ENCODE measurements around the gene MPI. TPM values are rescaled to one million over a fixed set of nuclear protein-coding genes. Genes with fewer than 3 reads are reported as not detected.

MPI gene
- total and polyA plus RNA-seq, 2 experiments from 2014 or later, result 18.0 to 74.2 TPM

DNA sequence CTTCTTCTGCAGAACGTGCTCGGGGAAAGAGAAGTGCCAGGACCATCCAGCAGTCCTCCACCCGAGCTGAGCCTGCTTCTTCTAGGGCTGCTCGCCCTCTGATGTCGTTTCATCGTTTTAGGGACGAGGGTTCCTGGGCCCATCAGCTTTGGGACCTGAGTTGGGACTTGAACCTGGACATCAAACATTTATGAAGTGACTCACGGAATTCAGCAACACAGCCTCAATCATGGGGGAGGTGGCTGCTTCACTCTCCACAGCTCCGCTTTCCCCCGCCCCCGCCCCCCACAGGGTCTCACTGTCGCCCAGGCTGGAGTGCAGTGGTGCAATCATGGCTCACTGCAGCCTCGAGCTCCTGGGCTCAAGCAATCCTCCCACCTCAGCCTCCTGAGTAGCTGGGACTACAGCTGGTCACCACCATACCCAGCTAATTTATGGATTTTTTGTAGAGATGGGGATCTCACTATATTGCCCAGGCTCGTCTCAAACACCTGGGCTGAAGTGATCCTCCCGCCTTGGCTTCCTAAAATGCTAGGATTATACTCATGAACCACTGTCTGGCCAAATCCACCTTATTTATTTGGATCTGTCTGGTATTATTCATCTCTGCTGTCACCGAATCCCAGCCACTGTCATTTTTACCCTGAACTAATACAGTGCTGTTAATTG, 16.0 kb upstream of the MPI start:
- peak overlapping the region; percentile 83 for H3K4me3 ChIP-seq
- H3K9me3 Mint-ChIP-seq, result no peaks in the 10 kb centered on the region
- no peaks in the 10 kb centered on the region for H3K4me1 ChIP-seq (ENCODE audit: insufficient read depth)
- DNase-seq (ENCODE audit: low spot score) (peak; percentile 44), ATAC-seq (peak; percentile 4)
- peak overlapping the region; percentile 86 for H3K4me3 Mint-ChIP-seq
- peak overlapping the region; percentile 87; the same call in 1 of the 2 replicates for H3K27ac ChIP-seq (ENCODE audit: low read depth)
- H3K36me3 ChIP-seq (ENCODE audit: insufficient read depth), result no peaks in the 10 kb centered on the region
- H3F3A ChIP-seq (replicated peaks; ENCODE audit: low read depth), result 0 out of 2 replicates have a peak, but pooled peaks cover 8% of the 10 kb centered on the region
- H3K27me3 ChIP-seq (ENCODE audit: insufficient read depth), result no peaks in the 10 kb centered on the region
- H4K20me1 ChIP-seq (replicated peaks; ENCODE audit: insufficient read depth), result peaks cover 17% of the 10 kb centered on the region
- peak overlapping the region; percentile 100 for H2AFZ ChIP-seq
- H3K4me2 ChIP-seq, result peak overlapping the region; percentile 96
- peaks cover 3% of the 10 kb centered on the region; the same call in 2 of the 3 replicates for H3K36me3 Mint-ChIP-seq (ENCODE audit: low read depth)
- H3K79me2 ChIP-seq (replicated peaks; ENCODE audit: insufficient read depth), result peaks cover 37% of the 10 kb centered on the region
- TF ChIP-seq NANOG (IDR thresholded peaks at IDR 0.05; ENCODE audit: borderline replicate concordance) (no peak), JUNB (IDR thresholded peaks at IDR 0.05; ENCODE audit: unreplicated experiment) (no peak), CREB1 (CRISPR knock-in tag; IDR thresholded peaks at IDR 0.05; ENCODE audit: low read depth) (no peak), ETS1 (IDR thresholded peaks at IDR 0.05) (no peak), EZH2phosphoT487 (IDR thresholded peaks at IDR 0.05; ENCODE audit: unreplicated experiment) (no peak), EZH2 (IDR thresholded peaks at IDR 0.05; ENCODE audit: low read depth, unreplicated experiment) (no peak), REST (IDR thresholded peaks at IDR 0.05; ENCODE audit: unreplicated experiment) (no peak), POLR2AphosphoS5 (IDR thresholded peaks at IDR 0.05; ENCODE audit: low read depth) (no peak), ZNF114 (CRISPR knock-in tag; IDR thresholded peaks at IDR 0.05) (no peak), STAT1 (IDR thresholded peaks at IDR 0.05; ENCODE audit: unreplicated experiment) (no peak), ZNF331 (CRISPR knock-in tag; IDR thresholded peaks at IDR 0.05; ENCODE audit: low read depth) (no peak)
- TF ChIP-seq, protein P1, sequence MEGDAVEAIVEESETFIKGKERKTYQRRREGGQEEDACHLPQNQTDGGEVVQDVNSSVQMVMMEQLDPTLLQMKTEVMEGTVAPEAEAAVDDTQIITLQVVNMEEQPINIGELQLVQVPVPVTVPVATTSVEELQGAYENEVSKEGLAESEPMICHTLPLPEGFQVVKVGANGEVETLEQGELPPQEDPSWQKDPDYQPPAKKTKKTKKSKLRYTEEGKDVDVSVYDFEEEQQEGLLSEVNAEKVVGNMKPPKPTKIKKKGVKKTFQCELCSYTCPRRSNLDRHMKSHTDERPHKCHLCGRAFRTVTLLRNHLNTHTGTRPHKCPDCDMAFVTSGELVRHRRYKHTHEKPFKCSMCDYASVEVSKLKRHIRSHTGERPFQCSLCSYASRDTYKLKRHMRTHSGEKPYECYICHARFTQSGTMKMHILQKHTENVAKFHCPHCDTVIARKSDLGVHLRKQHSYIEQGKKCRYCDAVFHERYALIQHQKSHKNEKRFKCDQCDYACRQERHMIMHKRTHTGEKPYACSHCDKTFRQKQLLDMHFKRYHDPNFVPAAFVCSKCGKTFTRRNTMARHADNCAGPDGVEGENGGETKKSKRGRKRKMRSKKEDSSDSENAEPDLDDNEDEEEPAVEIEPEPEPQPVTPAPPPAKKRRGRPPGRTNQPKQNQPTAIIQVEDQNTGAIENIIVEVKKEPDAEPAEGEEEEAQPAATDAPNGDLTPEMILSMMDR (conservative IDR thresholded peaks at IDR 0.05; ENCODE audit: low read depth in 2 of 2), result no peak
- TF ChIP-seq, protein P2, sequence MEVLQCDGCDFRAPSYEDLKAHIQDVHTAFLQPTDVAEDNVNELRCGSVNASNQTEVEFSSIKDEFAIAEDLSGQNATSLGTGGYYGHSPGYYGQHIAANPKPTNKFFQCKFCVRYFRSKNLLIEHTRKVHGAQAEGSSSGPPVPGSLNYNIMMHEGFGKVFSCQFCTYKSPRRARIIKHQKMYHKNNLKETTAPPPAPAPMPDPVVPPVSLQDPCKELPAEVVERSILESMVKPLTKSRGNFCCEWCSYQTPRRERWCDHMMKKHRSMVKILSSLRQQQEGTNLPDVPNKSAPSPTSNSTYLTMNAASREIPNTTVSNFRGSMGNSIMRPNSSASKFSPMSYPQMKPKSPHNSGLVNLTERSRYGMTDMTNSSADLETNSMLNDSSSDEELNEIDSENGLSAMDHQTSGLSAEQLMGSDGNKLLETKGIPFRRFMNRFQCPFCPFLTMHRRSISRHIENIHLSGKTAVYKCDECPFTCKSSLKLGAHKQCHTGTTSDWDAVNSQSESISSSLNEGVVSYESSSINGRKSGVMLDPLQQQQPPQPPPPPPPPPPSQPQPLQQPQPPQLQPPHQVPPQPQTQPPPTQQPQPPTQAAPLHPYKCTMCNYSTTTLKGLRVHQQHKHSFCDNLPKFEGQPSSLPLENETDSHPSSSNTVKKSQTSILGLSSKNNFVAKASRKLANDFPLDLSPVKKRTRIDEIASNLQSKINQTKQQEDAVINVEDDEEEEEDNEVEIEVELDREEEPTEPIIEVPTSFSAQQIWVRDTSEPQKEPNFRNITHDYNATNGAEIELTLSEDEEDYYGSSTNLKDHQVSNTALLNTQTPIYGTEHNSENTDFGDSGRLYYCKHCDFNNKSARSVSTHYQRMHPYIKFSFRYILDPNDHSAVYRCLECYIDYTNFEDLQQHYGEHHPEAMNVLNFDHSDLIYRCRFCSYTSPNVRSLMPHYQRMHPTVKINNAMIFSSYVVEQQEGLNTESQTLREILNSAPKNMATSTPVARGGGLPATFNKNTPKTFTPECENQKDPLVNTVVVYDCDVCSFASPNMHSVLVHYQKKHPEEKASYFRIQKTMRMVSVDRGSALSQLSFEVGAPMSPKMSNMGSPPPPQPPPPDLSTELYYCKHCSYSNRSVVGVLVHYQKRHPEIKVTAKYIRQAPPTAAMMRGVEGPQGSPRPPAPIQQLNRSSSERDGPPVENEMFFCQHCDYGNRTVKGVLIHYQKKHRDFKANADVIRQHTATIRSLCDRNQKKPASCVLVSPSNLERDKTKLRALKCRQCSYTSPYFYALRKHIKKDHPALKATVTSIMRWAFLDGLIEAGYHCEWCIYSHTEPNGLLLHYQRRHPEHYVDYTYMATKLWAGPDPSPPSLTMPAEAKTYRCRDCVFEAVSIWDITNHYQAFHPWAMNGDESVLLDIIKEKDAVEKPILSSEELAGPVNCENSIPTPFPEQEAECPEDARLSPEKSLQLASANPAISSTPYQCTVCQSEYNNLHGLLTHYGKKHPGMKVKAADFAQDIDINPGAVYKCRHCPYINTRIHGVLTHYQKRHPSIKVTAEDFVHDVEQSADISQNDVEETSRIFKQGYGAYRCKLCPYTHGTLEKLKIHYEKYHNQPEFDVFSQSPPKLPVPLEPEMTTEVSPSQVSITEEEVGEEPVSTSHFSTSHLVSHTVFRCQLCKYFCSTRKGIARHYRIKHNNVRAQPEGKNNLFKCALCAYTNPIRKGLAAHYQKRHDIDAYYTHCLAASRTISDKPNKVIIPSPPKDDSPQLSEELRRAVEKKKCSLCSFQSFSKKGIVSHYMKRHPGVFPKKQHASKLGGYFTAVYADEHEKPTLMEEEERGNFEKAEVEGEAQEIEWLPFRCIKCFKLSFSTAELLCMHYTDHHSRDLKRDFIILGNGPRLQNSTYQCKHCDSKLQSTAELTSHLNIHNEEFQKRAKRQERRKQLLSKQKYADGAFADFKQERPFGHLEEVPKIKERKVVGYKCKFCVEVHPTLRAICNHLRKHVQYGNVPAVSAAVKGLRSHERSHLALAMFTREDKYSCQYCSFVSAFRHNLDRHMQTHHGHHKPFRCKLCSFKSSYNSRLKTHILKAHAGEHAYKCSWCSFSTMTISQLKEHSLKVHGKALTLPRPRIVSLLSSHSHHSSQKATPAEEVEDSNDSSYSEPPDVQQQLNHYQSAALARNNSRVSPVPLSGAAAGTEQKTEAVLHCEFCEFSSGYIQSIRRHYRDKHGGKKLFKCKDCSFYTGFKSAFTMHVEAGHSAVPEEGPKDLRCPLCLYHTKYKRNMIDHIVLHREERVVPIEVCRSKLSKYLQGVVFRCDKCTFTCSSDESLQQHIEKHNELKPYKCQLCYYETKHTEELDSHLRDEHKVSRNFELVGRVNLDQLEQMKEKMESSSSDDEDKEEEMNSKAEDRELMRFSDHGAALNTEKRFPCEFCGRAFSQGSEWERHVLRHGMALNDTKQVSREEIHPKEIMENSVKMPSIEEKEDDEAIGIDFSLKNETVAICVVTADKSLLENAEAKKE (CRISPR knock-in tag; IDR thresholded peaks at IDR 0.05), result no peak
- peaks cover 18% of the 10 kb centered on the region for H3K27me3 Mint-ChIP-seq (ENCODE audit: insufficient read depth, low read depth, poor library complexity)
- H3K9me2 ChIP-seq (ENCODE audit: insufficient read depth), result no peaks in the 10 kb centered on the region
- peak overlapping the region; percentile 83; the same call in 1 of the 2 replicates for H3K27ac Mint-ChIP-seq
- peaks cover 18% of the 10 kb centered on the region for H3K4me1 Mint-ChIP-seq

All from GM23338 (cell line).